MM.1S (cell line): ENCODE measurements around the gene ST6GAL2.
A peak's percentile ranks its signal among the peaks of the same experiment; 100 is the strongest.

Source experiments
- DNase-seq: peaks from one replicate; pipeline ENCODE4 v3.0.0-alpha.2; 2015
- H2AFZ ChIP-seq: fragments of 300-600 bp; sonication (generic); 2 replicates; pipeline ENCODE4 v1.6.0; 2016; ENCODE audit warnings: antibody characterized with exemption, low read length
- H3F3A ChIP-seq: fragments of 300-600 bp; sonication (generic); 2 replicates; pipeline ENCODE4 v1.6.1; 2016; ENCODE audit warnings: mild to moderate bottlenecking, antibody characterized with exemption, low read length, moderate library complexity, mixed read lengths; ENCODE audit not compliant: insufficient read depth
- H3K27ac ChIP-seq: fragments of 300-600 bp; sonication (generic); 2 replicates; pipeline ENCODE4 v1.5.1; 2016; ENCODE audit warnings: mild to moderate bottlenecking, low read length
- H3K27me3 ChIP-seq: fragments of 300-600 bp; sonication (generic); replicated peaks from 2 replicates; pipeline ENCODE4 v1.6.0; 2016; ENCODE audit warnings: low read length; ENCODE audit not compliant: insufficient read depth
- H3K36me3 ChIP-seq: fragments of 300-600 bp; sonication (generic); replicated peaks from 2 replicates; pipeline ENCODE4 v1.6.1; 2016; ENCODE audit warnings: mild to moderate bottlenecking, low read length, mixed read lengths; ENCODE audit not compliant: insufficient read depth
- H3K4me1 ChIP-seq: fragments of 300-600 bp; sonication (generic); 2 replicates; pipeline ENCODE4 v1.6.1; 2016; ENCODE audit warnings: low read length, mixed read lengths
- H3K4me2 ChIP-seq: fragments of 300-600 bp; sonication (generic); 2 replicates; pipeline ENCODE4 v1.6.0; 2016; ENCODE audit warnings: low read depth, low read length
- H3K4me3 ChIP-seq: fragments of 300-600 bp; sonication (generic); 2 replicates; pipeline ENCODE4 v1.5.1; 2016; ENCODE audit warnings: low read length, mixed read lengths
- H3K79me2 ChIP-seq: fragments of 300-600 bp; sonication (generic); 2 replicates; pipeline ENCODE4 v1.6.1; 2016; ENCODE audit warnings: mixed run types, low read length, mixed read lengths
- H3K9ac ChIP-seq: fragments of 300-600 bp; sonication (generic); 2 replicates; pipeline ENCODE4 v1.6.1; 2016; ENCODE audit warnings: low read length, mixed read lengths
- H3K9me2 ChIP-seq: fragments of 300-600 bp; sonication (generic); replicated peaks from 2 replicates; pipeline ENCODE4 v1.6.1; 2016; ENCODE audit warnings: mild to moderate bottlenecking, low read length, mixed read lengths; ENCODE audit not compliant: insufficient read depth
- H3K9me3 ChIP-seq: fragments of 300-600 bp; sonication (generic); replicated peaks from 2 replicates; pipeline ENCODE4 v1.6.1; 2016; ENCODE audit warnings: mild to moderate bottlenecking, low read length, mixed read lengths; ENCODE audit not compliant: insufficient read depth
- H4K20me1 ChIP-seq: fragments of 300-600 bp; sonication (generic); 2 replicates; pipeline ENCODE4 v1.6.1; 2016; ENCODE audit warnings: mild to moderate bottlenecking, low read length, moderate library complexity, mixed read lengths; ENCODE audit not compliant: insufficient read depth
- CTCF ChIP-seq: fragments of 300-600 bp; sonication (generic); IDR thresholded peaks from 2 replicates; pipeline ENCODE4 v1.5.1; 2016; ENCODE audit warnings: antibody characterized with exemption, low read length, mixed read lengths
- EZH2 ChIP-seq: fragments of 300-600 bp; sonication (generic); optimal IDR thresholded peaks from 2 replicates; pipeline ENCODE3; 2017; ENCODE audit warnings: low read depth, mild to moderate bottlenecking, antibody characterized with exemption, low read length, mixed read lengths
- EZH2phosphoT487 ChIP-seq: fragments of 300-600 bp; sonication (generic); IDR thresholded peaks from 2 replicates; pipeline ENCODE4 v1.6.1; 2018; ENCODE audit warnings: antibody characterized with exemption, low read length

ST6GAL2 gene

DNA sequence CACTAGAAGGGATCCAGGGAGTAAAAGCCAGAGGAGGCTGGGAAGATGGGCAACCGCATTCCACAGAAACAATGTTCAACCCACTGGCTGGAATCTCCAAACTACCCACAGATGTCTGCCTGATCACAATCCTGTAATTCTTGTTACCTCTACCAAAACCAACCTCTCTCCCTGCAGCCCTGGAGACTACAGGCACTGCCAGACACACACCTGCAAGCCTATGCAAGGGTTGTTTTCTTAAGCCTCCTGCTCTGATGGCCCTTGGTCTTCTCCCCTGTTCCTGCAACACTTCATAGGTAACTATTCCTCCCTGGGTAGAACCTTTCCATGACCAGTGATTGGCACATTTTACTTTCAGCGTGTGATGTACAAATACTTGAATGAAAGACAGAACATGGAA is 21.9 kb downstream of the ST6GAL2 start:
- no peak overlapping the region for H3K9ac ChIP-seq
- no peak for DNase-seq
- no peaks in the 10 kb centered on the region for H3K9me3 ChIP-seq
- no peaks in the 10 kb centered on the region for H3K79me2 ChIP-seq
- H3K27ac ChIP-seq = no peak overlapping the region
- H3F3A ChIP-seq = no peaks in the 10 kb centered on the region
- no peaks in the 10 kb centered on the region for H3K27me3 ChIP-seq
- no peak overlapping the region for H3K4me2 ChIP-seq
- no peak overlapping the region for H3K4me3 ChIP-seq
- no peaks in the 10 kb centered on the region for H4K20me1 ChIP-seq
- H3K9me2 ChIP-seq = no peaks in the 10 kb centered on the region
- TF ChIP-seq EZH2phosphoT487 (no peak), CTCF (no peak), EZH2 (no peak)
- no peak overlapping the region for H2AFZ ChIP-seq
- H3K36me3 ChIP-seq = no peaks in the 10 kb centered on the region
- H3K4me1 ChIP-seq = no peaks in the 10 kb centered on the region

- TF ChIP-seq CTCF (peak; percentile 22; the same call in 1 of the 2 replicates), EZH2phosphoT487 (no peak), EZH2 (no peak)
- H2AFZ ChIP-seq = no peak overlapping the region
Observed at GRCh38 chr2:106863387-106863786, 22.6 kb downstream of the ST6GAL2 start.

GRCh38 chr2:106859498-106859897 is 26.5 kb downstream of the ST6GAL2 start:
- Histone ChIP-seq H3K9me3 (no peaks in the 10 kb centered on the region), H2AFZ (no peak overlapping the region), H3K36me3 (no peaks in the 10 kb centered on the region), H3K9ac (no peak overlapping the region), H3K79me2 (no peaks in the 10 kb centered on the region), H3K4me3 (no peak overlapping the region), H3K4me2 (no peak overlapping the region), H3F3A (no peaks in the 10 kb centered on the region), H3K27ac (no peak overlapping the region), H3K4me1 (no peaks in the 10 kb centered on the region), H3K27me3 (no peaks in the 10 kb centered on the region), H4K20me1 (no peaks in the 10 kb centered on the region), H3K9me2 (no peaks in the 10 kb centered on the region)
- no peak for DNase-seq
- TF ChIP-seq EZH2phosphoT487 (no peak), EZH2 (no peak), CTCF (no peak)

More at GRCh38 chr2:106863387-106863786, 22.6 kb downstream of the ST6GAL2 start:
- Histone ChIP-seq H3K4me3 (no peak overlapping the region), H3K9me3 (no peaks in the 10 kb centered on the region), H3F3A (no peaks in the 10 kb centered on the region), H4K20me1 (no peaks in the 10 kb centered on the region), H3K27ac (no peak overlapping the region), H3K4me1 (no peaks in the 10 kb centered on the region), H3K36me3 (no peaks in the 10 kb centered on the region), H3K79me2 (no peaks in the 10 kb centered on the region), H3K9me2 (no peaks in the 10 kb centered on the region), H3K9ac (no peak overlapping the region), H3K4me2 (no peak overlapping the region), H3K27me3 (no peaks in the 10 kb centered on the region)
- no peak for DNase-seq

GRCh38 chr2:106858810-106859209 is 27.2 kb downstream of the ST6GAL2 start:
- no peaks in the 10 kb centered on the region for H3K27me3 ChIP-seq

More at GRCh38 chr2:106858810-106859209, 27.2 kb downstream of the ST6GAL2 start:
- Histone ChIP-seq H3K9ac (no peak overlapping the region), H3F3A (no peaks in the 10 kb centered on the region), H3K9me2 (no peaks in the 10 kb centered on the region), H3K4me1 (no peaks in the 10 kb centered on the region), H3K36me3 (no peaks in the 10 kb centered on the region), H3K9me3 (no peaks in the 10 kb centered on the region), H2AFZ (no peak overlapping the region), H4K20me1 (no peaks in the 10 kb centered on the region), H3K27ac (no peak overlapping the region), H3K79me2 (no peaks in the 10 kb centered on the region), H3K4me2 (no peak overlapping the region), H3K4me3 (no peak overlapping the region)
- no peak for TF ChIP-seq CTCF
- TF ChIP-seq EZH2 = no peak
- TF ChIP-seq EZH2phosphoT487 = no peak
- DNase-seq = no peak
